Activated T-cell treated with anti-CD3 and anti-CD28 coated beads, Interleukin-2, amount 50 U/mL, for 72 hours (primary cell): ENCODE results near the gene OMG. TPM values are rescaled to one million over a fixed set of nuclear protein-coding genes. Genes with fewer than 3 reads are reported as not detected.

Experiments
- ATAC-seq, 2 donors: fragments of 150-1000 bp; cut with Tn5 transposase; replicated peaks in 1 of 2; 2 replicates each; pipeline ENCODE4 v1.10.0; 2021; ENCODE audit warnings: moderate library complexity in 2 of 2, mild to moderate bottlenecking in 1 of 2
- DNase-seq, 2 donors: peaks; one replicate each; pipeline ENCODE4 v3.0.0; 2021 to 2022; ENCODE audit warnings: mixed read lengths in 1 of 2
- H3K27ac Mint-ChIP-seq: one replicate; pipeline ENCODE4 v1.8.0; 2022; ENCODE audit warnings: mild to moderate bottlenecking, moderate library complexity, mixed read lengths
- H3K27me3 Mint-ChIP-seq: one replicate; pipeline ENCODE4 v1.8.0; 2022; ENCODE audit warnings: low read depth, mixed read lengths
- H3K36me3 Mint-ChIP-seq, 2 donors: one replicate each; pipeline ENCODE4 v1.8.0; 2022; ENCODE audit warnings: mixed read lengths in 2 of 2, mild to moderate bottlenecking in 1 of 2; ENCODE audit not compliant: insufficient read depth in 2 of 2
- H3K4me1 Mint-ChIP-seq: one replicate; pipeline ENCODE4 v1.8.0; 2022; ENCODE audit warnings: low read depth, mixed read lengths
- H3K4me3 Mint-ChIP-seq, 2 donors: one replicate each; pipeline ENCODE4 v1.8.0; 2022; ENCODE audit warnings: mild to moderate bottlenecking in 2 of 2, mixed read lengths in 2 of 2, moderate library complexity in 2 of 2
- H3K9me3 Mint-ChIP-seq, 2 donors: one replicate each; pipeline ENCODE4 v1.8.0; 2022; ENCODE audit warnings: mixed read lengths in 2 of 2
- total RNA-seq, 2 donors: library from RNA; stranded (reverse); gene quantifications; one replicate each; pipeline ENCODE4 v1.2.3, GENCODE V29; 2022

Gene OMG
- total RNA-seq, 2 donors from 2014 or later: 0.42 to 1.1 TPM

DNA sequence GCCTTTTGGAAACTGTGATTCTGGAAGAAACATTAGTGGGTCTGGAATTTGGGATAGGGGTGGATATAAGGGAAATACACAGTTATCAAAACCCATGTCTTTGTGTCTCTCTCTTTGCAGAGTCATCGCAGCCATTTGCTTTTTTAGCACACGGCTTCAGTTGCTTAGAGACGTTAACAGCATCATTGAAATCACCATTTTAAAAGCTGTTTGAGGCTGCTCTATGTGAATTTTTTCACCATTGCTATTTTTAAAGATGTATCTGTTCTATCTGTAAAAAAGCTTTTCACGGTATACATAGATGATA, 47.3 kb downstream of the OMG start:
- ATAC-seq (no peak), DNase-seq (no peak)
- Mint-ChIP-seq H3K36me3 (peaks cover 0 to 1% of the 10 kb centered on the region in 2 donors), H3K27me3 (no peaks in the 10 kb centered on the region), H3K9me3 (no peaks in the 10 kb centered on the region), H3K27ac (no peak overlapping the region), H3K4me1 (no peaks in the 10 kb centered on the region), H3K4me3 (no peak overlapping the region)

DNA sequence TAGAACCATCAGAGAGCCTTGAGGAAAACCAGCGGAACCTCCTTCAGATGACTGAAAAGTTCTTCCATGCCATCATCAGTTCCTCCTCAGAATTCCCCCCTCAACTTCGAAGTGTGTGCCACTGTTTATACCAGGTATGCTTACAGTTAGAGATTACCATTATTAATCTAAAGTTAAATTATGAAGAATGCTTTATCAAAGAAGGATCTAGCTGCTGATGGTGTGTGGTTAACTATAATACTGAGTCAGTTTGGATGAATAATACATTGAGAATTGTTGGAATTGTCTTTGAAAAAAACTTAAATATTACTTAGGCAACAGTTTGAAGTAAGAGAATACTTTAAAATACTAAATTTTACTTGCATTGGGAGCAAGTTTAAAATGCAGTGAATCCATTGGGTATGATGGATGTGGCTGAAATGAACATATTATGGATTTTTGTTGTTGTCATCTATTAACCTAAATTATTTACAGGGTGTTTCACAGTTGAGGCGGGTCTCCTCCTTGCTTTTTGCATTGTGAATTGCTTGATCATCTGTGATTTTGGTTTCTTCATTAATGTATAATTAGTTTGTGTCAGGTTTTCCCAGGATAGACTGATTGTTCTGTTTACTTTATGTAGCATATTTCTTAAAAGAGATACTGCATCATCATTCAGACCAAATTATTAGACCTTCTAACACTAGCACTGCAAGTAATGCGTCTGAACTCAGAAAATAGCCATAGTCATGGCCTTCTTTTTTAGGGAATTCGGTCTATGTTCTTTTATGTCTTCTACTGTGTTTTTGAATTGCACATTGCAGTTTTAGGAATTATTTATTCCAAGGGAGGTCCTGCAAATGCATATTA, 47.8 kb downstream of the OMG start:
- Mint-ChIP-seq H3K9me3 (no peaks in the 10 kb centered on the region), H3K27ac (no peak overlapping the region), H3K27me3 (no peaks in the 10 kb centered on the region), H3K4me3 (no peak overlapping the region), H3K36me3 (peaks cover 0 to 1% of the 10 kb centered on the region in 2 donors), H3K4me1 (no peaks in the 10 kb centered on the region)
- ATAC-seq (no peak), DNase-seq (no peak)

Other genes starting within 250 kb of the OMG start
- gene NF1, start 202.3 kb downstream of the OMG start, total RNA-seq: 10 to 100 TPM; 26.4 to 26.9 TPM
- gene EVI2B, start 16.8 kb upstream of the OMG start, total RNA-seq: 10 to 100 TPM; 28.0 to 37.3 TPM
- 10 to 100 TPM; 31.9 to 39.3 TPM for gene EVI2A, start 24.4 kb upstream of the OMG start, total RNA-seq
- gene RAB11FIP4, start 94.4 kb upstream of the OMG start, total RNA-seq: 10 to 100 TPM; 39.1 to 40.8 TPM